ENCODE measurements around the gene OLA1. TPM values are rescaled to one million over a fixed set of nuclear protein-coding genes. Genes with fewer than 3 reads are reported as not detected.
"Not testable (repeated sequence)": the region's sequence is repeated elsewhere in the genome, so short reads cannot be mapped to it uniquely, and the experiment has no call there.

OLA1 gene
- total RNA-seq, result 68.3 and 101 TPM in 2 replicates

DNA sequence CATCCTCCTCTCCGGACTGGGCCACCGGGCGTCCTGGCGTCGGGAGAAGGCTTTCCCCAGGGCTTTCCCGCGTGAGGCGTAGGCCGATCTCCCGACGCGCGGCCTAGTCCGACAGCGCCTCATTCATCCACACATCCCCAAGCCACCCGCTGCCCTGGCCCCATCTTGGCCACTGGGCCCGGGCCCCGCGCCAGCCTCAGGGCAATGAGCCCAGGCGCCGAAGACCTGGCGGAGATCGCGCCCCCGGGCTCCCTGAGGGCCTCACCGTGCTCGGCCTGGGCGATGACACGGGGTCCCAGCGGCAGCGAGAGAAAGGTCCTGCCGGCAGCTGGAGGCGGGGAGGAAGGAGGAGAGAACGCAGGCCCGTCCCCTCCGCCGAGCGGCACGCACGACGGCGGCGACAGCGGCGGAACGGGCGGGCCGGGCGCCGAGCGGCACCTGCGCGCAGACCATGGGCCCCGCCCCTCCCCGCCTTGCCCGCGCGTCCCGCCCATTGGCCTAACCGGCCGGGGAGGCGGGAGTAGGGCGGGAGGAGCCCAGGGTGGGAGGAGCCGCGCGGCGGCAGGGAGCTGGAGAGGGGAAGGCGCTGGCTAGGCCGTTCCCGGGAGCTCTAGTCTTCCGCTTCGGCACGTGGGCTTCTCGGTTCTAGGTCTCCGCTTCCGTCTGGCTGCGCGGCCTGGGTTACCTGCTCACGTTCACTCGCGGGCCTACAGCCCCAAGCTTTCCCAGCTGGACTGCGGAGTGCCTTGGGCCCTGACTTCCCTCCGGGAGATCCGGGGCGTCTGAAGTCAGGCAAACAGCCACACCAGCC, at the start of gene OLA1:
Gene OLA1 (minus strand): TSS at position 346 of the 811 bp plus-strand sequence. CDS start 1,717 bp downstream, outside the sequence.
- peak within 1 kb of the TSS; percentile 81 for H3K4me3 ChIP-seq (ENCODE audit: low read depth, low read length)
- DNase-seq (ENCODE audit: low read depth), result peak; percentile 93
- TF ChIP-seq, protein P1, sequence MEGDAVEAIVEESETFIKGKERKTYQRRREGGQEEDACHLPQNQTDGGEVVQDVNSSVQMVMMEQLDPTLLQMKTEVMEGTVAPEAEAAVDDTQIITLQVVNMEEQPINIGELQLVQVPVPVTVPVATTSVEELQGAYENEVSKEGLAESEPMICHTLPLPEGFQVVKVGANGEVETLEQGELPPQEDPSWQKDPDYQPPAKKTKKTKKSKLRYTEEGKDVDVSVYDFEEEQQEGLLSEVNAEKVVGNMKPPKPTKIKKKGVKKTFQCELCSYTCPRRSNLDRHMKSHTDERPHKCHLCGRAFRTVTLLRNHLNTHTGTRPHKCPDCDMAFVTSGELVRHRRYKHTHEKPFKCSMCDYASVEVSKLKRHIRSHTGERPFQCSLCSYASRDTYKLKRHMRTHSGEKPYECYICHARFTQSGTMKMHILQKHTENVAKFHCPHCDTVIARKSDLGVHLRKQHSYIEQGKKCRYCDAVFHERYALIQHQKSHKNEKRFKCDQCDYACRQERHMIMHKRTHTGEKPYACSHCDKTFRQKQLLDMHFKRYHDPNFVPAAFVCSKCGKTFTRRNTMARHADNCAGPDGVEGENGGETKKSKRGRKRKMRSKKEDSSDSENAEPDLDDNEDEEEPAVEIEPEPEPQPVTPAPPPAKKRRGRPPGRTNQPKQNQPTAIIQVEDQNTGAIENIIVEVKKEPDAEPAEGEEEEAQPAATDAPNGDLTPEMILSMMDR (IDR thresholded peaks at IDR 0.05; ENCODE audit: insufficient read depth, low read depth, low read length), result no peak

DNA sequence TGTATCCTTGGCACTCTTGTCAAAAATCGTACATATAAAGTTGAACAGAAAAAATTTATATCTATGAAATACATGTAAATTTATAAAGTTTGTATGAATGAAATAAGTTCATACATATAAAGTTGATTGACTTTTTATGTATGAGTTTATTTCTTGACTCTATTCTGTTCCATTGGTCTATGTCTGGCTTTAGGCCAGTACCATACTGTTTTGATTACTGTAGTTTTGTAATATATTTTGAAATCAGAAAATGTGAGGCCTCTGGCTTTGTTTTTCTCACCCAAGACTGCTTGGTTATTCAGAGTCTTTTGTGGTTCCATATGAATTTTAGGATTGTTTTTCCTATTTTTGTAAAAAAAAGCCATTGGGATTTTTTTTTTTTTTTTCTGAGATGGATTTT, 44.6 kb upstream of the OLA1 start:
- DNase-seq (ENCODE audit: low read depth), result no peak
- no peak overlapping the region for H3K4me3 ChIP-seq (ENCODE audit: low read depth, low read length)
- TF ChIP-seq, protein P1 (IDR thresholded peaks at IDR 0.05; ENCODE audit: insufficient read depth, low read depth, low read length), result no peak

DNA sequence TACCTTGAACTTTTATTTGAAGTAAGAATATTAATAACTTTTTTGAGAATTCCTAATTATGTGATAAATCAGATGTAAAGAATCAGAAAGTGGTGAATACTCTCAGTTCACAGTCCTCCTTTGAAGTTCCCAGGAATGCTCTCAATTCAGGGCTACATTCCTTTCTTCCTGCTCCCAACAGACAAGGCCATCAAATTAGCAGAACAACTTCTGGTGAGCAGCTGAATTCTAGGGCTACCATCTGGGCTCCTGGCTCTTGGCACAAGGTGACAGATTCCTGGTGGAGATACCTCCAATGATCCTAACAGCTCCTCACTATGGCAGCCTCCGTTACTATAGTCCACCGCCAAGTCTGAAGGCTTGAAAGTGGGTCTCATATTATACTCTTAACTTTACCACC, 37.8 kb upstream of the OLA1 start:
- no peak overlapping the region for H3K4me3 ChIP-seq (ENCODE audit: low read depth, low read length)
- TF ChIP-seq, protein P1 (IDR thresholded peaks at IDR 0.05; ENCODE audit: insufficient read depth, low read depth, low read length), result no peak
- DNase-seq (ENCODE audit: low read depth), result no peak

DNA sequence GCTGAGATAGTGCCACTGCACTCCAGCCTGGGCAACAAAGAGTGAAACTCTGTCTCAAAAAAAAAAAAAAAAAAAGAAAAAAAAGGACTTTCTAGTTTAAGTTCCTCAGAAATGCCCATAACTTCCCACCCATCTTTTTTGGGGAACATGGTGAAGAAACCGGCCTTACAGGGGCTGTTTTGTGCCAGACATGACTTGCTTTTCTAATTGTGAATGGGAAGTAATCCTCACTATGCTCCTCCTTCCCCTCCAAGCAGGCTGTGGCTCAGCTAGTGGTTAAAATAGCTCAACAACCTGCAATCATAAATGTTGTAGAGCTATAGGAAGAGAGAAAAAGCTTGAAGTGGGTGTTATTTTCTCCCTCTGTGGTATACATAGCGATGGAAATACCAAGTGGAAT, 34.1 kb upstream of the OLA1 start:
- no peak for DNase-seq (ENCODE audit: low read depth)
- no peak overlapping the region for H3K4me3 ChIP-seq (ENCODE audit: low read depth, low read length)
- TF ChIP-seq, protein P1 (IDR thresholded peaks at IDR 0.05; ENCODE audit: insufficient read depth, low read depth, low read length), result no peak

DNA sequence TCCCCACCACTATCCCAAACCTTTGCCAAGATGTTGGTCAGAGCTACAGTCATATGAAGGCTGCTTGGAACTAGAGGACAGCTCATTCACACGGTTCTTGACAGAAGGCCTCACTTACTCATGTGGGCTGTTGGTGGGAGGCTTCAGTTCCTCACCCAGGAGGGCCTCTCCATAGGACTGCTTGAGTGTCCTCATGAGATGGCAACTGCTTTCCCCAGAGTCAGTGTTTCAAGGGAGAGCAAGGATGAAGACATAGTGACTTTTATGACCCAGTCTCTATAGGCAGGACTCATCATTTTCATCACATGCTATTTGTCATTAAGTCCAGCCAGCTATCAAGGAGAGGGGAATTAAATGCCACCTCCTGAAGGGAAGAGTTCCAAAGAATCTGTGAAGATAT, 33.4 kb upstream of the OLA1 start:
- H3K4me3 ChIP-seq (ENCODE audit: low read depth, low read length), result no peak overlapping the region
- peak; percentile 46 for DNase-seq (ENCODE audit: low read depth)
- TF ChIP-seq, protein P1 (IDR thresholded peaks at IDR 0.05; ENCODE audit: insufficient read depth, low read depth, low read length), result no peak

DNA sequence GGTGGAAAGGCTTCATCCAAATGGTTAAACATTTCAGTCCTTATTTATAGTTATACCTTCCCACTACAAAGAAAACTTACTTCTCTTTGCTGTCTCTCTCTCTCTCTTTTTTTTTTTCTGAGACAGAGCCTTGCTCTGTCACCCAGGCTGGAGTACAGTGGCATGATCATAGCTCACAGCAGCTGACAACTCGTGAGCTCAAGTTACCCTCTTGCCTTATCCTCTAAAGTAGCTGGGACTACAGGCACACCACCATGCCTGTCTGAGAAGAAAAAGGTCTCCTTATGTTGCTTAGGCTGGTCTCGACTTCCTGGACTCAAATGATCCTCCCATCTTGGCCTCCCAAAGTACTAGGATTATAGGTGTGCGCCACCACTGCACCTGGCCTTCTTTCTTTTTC, 32.3 kb upstream of the OLA1 start:
- no peak for DNase-seq (ENCODE audit: low read depth)
- TF ChIP-seq, protein P1 (IDR thresholded peaks at IDR 0.05; ENCODE audit: insufficient read depth, low read depth, low read length), result no peak
- H3K4me3 ChIP-seq (ENCODE audit: low read depth, low read length), result no peak overlapping the region

DNA sequence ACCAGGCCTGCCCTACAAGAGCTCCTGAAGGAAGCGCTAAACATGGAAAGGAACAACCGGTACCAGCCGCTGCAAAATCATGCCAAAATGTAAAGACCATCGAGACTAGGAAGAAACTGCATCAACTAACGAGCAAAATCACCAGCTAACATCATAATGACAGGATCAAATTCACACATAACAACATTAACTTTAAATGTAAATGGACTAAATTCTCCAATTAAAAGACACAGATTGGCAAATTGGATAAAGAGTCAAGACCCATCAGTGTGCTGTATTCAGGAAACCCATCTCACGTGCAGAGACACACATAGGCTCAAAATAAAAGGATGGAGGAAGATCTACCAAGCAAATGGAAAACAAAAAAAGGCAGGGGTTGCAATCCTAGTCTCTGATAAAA, 21.9 kb upstream of the OLA1 start:
- H3K4me3 ChIP-seq (ENCODE audit: low read depth, low read length); DNase-seq (ENCODE audit: low read depth): not testable (repeated sequence)
